Measurements from ENCODE around the gene KRT27. TPM values are rescaled to one million over a fixed set of nuclear protein-coding genes. Genes with fewer than 3 reads are reported as not detected.

KRT27 gene
- total and polyA plus RNA-seq, 2 donors (not counting 3 experiments of a cell fraction or from before 2014, with no cell fraction given): not detected

DNA sequence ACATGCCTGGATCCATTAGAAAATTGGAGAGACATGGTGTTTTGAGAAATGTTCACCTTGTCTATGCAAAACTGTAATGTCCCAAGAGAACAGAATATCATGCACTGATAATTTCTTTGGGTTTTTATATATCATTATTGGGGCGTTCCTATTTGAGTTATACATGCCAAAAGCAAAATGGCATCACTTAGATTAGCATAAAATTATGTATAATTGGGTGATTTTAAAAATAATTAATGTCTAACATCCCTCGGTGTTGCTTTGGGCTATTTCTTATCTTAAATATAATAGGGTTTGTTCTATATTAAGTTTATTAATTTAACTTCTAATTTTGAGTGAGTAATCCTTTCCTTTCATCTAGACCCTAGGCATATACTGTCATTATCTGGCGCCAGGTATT lies 17.5 kb upstream of the KRT27 start, which contains the start of gene KRT28:
Gene KRT28 (minus strand): TSS at position 101 of the 400 bp plus-strand sequence. CDS start 66 bp downstream, at position 35.
- Histone ChIP-seq H3K27ac (ENCODE audit: insufficient read depth, low read depth, low read length) (no peak within 1 kb of the TSS), H3K36me3 (ENCODE audit: control insufficient read depth in 2 of 2, extremely low read depth in 1 of 2, insufficient read depth in 2 of 2, low read length in 2 of 2) (no peaks in the 10 kb centered on the region), H3K9ac (replicated peaks; ENCODE audit: extremely low read depth, insufficient read depth, low read length) (no peak within 1 kb of the TSS), H3K79me2 (ENCODE audit: control insufficient read depth, insufficient read depth, low read length) (no peaks in the 10 kb centered on the region), H3K27me3 (ENCODE audit: control insufficient read depth in 2 of 2, insufficient read depth in 2 of 2, low read length in 2 of 2) (peaks cover 16 to 28% of the 10 kb centered on the region in 2 experiments), H2AFZ (ENCODE audit: low read depth, low read length) (no peak within 1 kb of the TSS), H3K4me1 (ENCODE audit: control insufficient read depth, extremely low read depth, insufficient read depth, low read length) (no peaks in the 10 kb centered on the region), H4K20me1 (replicated peaks; ENCODE audit: control insufficient read depth, extremely low read depth, insufficient read depth, low read length) (no peaks in the 10 kb centered on the region), H3K4me3 (replicated peaks in 1 of 3; ENCODE audit: insufficient read depth in 1 of 3, low read depth in 1 of 3, low read length in 3 of 3) (no peak within 1 kb of the TSS), H3K9me3 (replicated peaks; ENCODE audit: control insufficient read depth, insufficient read depth, low read length) (no peaks in the 10 kb centered on the region), H3K9me1 (replicated peaks; ENCODE audit: control insufficient read depth, extremely low read depth, insufficient read depth, low read length) (no peaks in the 10 kb centered on the region), H3K4me2 (ENCODE audit: insufficient read depth, low read length) (no peak within 1 kb of the TSS)
- dilution Hi-C loops (cut with MboI; ENCODE audit: extremely low pct_ligation_motif_present, low sequenced_read_pairs) (no loop called here), intact Hi-C loops (cut with micrococcal nuclease) (loop anchor here (5.0 to 10.0 kb wide), 3 partner anchors 695 to 847 kb away; no protein-coding TSS in a partner anchor)
- CTCF ChIA-PET: no interaction called here
- no peak for FAIRE-seq
- POLR2A ChIA-PET: no interaction called here
- TF ChIP-seq, protein P1, sequence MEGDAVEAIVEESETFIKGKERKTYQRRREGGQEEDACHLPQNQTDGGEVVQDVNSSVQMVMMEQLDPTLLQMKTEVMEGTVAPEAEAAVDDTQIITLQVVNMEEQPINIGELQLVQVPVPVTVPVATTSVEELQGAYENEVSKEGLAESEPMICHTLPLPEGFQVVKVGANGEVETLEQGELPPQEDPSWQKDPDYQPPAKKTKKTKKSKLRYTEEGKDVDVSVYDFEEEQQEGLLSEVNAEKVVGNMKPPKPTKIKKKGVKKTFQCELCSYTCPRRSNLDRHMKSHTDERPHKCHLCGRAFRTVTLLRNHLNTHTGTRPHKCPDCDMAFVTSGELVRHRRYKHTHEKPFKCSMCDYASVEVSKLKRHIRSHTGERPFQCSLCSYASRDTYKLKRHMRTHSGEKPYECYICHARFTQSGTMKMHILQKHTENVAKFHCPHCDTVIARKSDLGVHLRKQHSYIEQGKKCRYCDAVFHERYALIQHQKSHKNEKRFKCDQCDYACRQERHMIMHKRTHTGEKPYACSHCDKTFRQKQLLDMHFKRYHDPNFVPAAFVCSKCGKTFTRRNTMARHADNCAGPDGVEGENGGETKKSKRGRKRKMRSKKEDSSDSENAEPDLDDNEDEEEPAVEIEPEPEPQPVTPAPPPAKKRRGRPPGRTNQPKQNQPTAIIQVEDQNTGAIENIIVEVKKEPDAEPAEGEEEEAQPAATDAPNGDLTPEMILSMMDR (IDR thresholded peaks at IDR 0.05; ENCODE audit: extremely low read depth in 1 of 2, insufficient read depth in 1 of 2, low read depth in 1 of 2, low read length in 2 of 2): no peak
- no peak for TF ChIP-seq GATA2 (IDR thresholded peaks at IDR 0.05; ENCODE audit: insufficient read depth, insufficient read length, low read depth, low read length)
- TF ChIP-seq MYC (IDR thresholded peaks at IDR 0.05; ENCODE audit: low read depth, low read length): no peak
- TF ChIP-seq, protein P2, sequence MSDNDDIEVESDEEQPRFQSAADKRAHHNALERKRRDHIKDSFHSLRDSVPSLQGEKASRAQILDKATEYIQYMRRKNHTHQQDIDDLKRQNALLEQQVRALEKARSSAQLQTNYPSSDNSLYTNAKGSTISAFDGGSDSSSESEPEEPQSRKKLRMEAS (IDR thresholded peaks at IDR 0.05; ENCODE audit: insufficient read depth, insufficient read length): no peak
- no peak for TF ChIP-seq FOS (IDR thresholded peaks at IDR 0.05; ENCODE audit: borderline replicate concordance, insufficient read depth, low read length)
- TF ChIP-seq EZH2 (IDR thresholded peaks at IDR 0.05; ENCODE audit: borderline replicate concordance, low read depth, low read length, severe bottlenecking): no peak
- TF ChIP-seq POLR2AphosphoS5 (IDR thresholded peaks at IDR 0.05; ENCODE audit: insufficient read depth, low read depth, low read length): no peak
- TF ChIP-seq POLR2A (IDR thresholded peaks at IDR 0.05; ENCODE audit: low read depth, low read length): no peak
- TF ChIP-seq JUN (IDR thresholded peaks at IDR 0.05; ENCODE audit: borderline replicate concordance, insufficient read depth, insufficient read length, low read depth): no peak
- DNase-seq (ENCODE audit: low read depth, low spot score): no peak
- no TSS peak for BruUV-seq (replicated peaks)
